ENCODE results near the gene HPSE.

GRCh38 chr4:83262682-83263081, 72.0 kb downstream of the HPSE start:
- no peak for TF ChIP-seq CTCF (conservative IDR thresholded peaks at IDR 0.05 in 1 of 2, IDR thresholded peaks at IDR 0.05 in 1 of 2; ENCODE audit: low read depth in 1 of 2, low read length in 2 of 2)
- no peak for TF ChIP-seq EZH2 (IDR thresholded peaks at IDR 0.05; ENCODE audit: low read length, missing control alignments)

All from fibroblast of lung (primary cell).